Activated CD8-positive, alpha-beta memory T cell treated with anti-CD3 and anti-CD28 coated beads for 1 hour (primary cell): ENCODE results near the gene CDCA4.

Source experiments
- DNase-seq, 2 donors: peaks; one replicate each; pipeline ENCODE4 v3.0.0-alpha.2; 2020; ENCODE audit warnings: low read depth in 1 of 2; ENCODE audit errors: extremely low read depth in 1 of 2

CDCA4 gene

DNA sequence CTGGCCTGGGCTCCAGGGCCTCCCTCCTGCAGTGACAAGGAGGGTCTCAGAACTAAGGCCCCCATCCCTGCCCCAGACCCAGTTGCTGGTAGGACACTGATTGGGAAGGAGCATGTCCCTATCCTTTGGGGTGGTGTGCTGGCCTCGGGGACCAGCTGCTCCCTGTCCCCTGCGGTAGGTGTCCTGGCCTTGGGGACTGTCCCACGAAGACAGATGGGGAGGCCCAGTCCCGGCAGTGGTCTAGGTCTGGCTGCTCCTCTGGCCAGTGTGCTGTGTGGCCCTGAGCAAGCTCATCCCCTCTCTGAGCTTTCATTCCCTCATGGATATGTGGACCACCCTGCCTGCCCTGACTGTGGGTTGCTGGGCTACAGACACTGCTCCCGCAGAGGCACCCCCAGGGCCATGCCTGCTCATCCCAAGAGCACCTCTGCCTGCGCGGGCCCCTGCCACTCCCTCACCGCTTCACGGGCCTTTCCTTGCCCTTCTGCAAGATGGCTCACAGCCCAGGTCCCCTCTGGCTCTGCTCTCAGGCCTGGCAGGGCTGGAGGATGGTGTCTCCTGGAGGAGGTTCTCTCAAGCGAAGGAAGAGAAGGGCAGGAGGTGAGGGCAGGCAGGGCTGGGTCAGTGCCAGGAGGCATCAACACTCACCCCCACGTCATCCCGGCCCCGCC is 55.2 kb downstream of the CDCA4 start:
- no peak for DNase-seq

DNA sequence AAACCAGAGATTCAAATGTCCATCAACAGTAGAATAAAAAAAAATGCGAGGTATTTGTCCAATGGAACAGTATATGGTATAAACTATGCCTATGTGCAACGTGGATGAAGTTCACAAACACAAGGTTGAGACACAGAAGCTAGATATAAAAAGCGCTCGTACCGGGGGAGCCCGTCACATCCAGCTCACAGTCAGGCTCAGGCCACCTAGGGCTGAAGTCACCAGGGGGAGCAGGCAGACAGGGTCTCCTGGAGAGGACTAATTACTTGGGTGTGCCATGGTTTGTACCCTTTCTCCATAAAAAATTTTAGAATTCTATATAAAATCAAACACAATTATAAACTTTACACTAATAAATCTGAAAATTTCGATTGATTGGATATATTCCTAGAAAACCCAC is 56.3 kb downstream of the CDCA4 start:
- DNase-seq = no peak
